ENCODE results near the gene MAP3K20. TPM values are rescaled to one million over a fixed set of nuclear protein-coding genes. Genes with fewer than 3 reads are reported as not detected.
"Not testable (repeated sequence)": the region's sequence is repeated elsewhere in the genome, so short reads cannot be mapped to it uniquely, and the experiment has no call there.

The MAP3K20 gene
- polyA plus RNA-seq, 3 donors, result 21.4 to 25.4 (median 22.9) TPM

- no peak for DNase-seq
Measured at GRCh38 chr2:173157676-173158293, 82.1 kb downstream of the MAP3K20 start.

GRCh38 chr2:173159791-173160463, 84.3 kb downstream of the MAP3K20 start:
- DNase-seq, result no peak

- DNase-seq, result no peak
Measured at GRCh38 chr2:173160618-173161017, 85.0 kb downstream of the MAP3K20 start.

DNA sequence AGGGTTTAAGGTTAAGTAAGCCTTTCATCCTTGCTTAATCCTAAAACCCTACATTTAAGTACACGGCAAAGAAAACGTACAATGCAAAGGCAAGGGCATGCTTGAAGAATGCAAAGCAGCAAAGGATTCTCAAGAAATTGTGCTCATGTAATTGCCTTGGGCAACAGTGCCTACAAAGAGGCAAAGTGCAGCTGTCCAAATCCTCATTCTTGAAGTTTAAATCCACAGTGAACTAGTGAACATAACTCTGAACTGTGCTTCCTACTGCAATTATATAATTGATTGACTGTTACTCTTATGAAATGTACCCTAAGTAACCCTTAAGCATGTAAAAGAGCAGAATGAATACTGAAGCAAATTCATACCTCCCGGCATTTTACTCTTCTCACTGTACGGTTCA, 85.4 kb downstream of the MAP3K20 start:
- DNase-seq, result no peak

DNA sequence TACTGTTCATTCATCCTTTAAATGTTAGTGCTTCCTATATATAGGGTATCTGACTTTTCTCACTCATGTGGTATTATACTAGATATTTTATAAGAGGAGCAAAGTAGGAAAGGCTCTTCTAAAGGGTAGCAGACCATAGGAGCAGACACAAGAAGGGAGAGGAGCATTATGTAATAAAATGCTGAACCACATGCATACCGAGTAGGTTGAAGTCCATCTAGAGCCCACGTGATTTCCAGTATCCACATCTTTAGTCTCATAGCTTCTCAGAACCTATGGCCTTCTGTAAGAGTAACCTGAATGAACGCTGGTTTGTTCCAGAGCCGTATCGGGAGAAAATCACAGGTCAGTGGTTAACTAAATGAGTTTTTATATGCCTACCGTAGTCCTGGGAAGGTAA, 85.9 kb downstream of the MAP3K20 start:
- no peak for DNase-seq

DNA sequence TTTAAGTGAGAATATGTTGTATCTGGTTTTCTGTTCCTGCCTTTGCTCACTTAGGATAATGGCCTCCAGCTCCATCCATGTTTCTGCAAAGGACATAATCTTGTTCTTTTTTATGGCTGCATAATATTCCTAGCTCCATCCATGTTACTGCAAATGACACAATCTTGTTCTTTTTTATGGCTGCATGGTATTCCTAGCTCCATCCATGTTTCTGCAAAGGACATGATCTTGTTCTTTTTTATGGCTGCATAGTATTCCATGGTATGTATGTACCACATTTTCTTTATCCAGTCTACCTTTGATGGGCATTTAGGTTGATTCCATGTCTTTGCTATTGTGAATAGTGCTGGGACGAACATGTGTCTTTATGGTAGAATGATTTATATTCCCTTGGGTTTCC, 87.7 kb downstream of the MAP3K20 start:
- not testable (repeated sequence) for DNase-seq

- no peak for DNase-seq
Measured at GRCh38 chr2:173164396-173164795, 88.8 kb downstream of the MAP3K20 start.

- no peak for DNase-seq
Measured at GRCh38 chr2:173165443-173166238, 90.0 kb downstream of the MAP3K20 start.

GRCh38 chr2:173171321-173171720, 95.7 kb downstream of the MAP3K20 start:
- DNase-seq, result no peak

- no peak for DNase-seq
Measured at GRCh38 chr2:173171924-173172643, 96.4 kb downstream of the MAP3K20 start.

- DNase-seq, result not testable (repeated sequence)
Measured at GRCh38 chr2:173174339-173174738, 98.7 kb downstream of the MAP3K20 start.

DNA sequence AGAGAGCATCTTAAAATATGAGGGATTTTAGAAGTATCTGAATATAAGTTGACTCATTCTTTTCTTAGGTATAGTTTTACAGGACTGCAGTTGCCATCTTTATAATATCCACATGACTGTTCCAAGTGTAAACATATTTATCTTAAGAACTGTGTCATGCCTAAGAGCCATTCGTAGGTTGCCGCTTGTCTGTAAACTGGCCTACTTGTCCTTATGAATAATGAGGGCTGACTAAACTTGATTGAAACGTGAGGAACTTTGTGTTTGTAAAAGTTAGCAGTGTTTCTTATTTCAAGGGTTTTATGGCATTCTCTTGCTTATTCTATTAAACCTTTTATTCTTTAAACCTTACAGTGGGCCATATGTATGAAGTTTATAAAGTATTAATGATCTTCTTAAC, 99.6 kb downstream of the MAP3K20 start:
- DNase-seq, result no peak

GRCh38 chr2:173181982-173182381, 106.3 kb downstream of the MAP3K20 start:
- DNase-seq, result no peak

DNA sequence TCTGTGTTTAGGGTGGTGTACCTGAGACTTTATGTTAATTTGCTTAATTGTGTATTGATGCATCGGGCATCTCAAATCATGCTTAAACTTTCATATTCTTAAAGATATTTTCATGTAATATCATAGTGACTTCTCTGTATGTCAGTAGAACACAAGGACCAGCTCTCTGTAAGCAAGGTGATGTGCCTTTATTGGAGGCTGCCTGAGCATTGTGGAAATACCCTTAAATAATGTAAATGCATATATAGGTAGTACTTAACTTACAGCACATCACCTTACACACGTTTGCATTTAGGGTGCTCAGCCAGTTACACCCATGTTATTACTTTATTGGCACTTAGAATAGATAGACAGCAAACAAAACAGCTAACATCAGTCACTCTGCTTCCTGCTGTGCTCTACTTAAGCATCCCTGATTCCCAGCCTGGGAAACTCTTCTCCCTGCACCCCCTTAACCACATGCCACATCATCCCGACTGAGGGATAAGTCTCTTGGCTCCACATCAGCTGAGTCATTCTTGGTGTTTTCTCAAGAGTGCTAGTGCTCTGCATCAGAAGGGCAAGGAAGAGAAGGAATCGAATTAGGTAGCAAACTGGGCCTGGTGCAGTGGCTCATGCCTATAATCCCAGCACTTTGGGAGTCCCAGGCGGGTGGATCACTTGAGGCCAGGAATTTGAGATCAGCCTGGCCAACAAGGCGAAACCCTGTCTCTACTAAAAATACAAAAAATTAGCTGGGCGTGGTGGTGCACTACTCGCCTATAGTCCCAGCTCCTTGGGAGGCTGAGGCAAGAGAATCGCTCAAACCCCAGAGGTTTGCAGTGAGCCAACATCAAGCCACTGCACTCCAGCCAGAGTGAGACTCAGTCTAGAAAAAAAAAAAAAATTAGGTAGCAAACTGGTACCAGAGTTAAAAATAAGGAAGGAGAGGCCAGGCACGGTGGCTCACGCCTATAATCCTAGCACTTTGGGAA, 108.7 kb downstream of the MAP3K20 start:
- DNase-seq, result no peak

DNA sequence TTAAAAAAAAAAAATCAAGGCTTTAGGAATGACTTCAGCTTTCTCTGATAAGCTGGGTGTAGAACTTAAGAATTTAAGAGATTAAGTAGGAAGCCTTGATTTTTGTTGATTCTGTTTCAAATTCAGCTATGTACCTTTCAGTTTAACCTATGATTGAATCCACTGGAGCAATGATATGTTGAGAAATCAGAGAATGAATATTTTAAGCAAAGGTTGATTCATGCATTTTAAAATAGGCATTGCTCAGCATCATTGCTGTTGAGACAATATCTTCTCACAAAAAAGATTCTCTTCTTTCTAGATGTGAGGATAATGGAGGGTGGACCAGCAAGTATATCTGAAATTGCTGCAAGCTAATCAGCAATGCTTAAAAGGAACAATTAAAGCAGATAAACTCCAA, 109.8 kb downstream of the MAP3K20 start:
- DNase-seq, result no peak

GRCh38 chr2:173187941-173188788, 112.5 kb downstream of the MAP3K20 start:
- DNase-seq, result no peak

GRCh38 chr2:173191601-173192000, 116.0 kb downstream of the MAP3K20 start:
- no peak for DNase-seq

DNA sequence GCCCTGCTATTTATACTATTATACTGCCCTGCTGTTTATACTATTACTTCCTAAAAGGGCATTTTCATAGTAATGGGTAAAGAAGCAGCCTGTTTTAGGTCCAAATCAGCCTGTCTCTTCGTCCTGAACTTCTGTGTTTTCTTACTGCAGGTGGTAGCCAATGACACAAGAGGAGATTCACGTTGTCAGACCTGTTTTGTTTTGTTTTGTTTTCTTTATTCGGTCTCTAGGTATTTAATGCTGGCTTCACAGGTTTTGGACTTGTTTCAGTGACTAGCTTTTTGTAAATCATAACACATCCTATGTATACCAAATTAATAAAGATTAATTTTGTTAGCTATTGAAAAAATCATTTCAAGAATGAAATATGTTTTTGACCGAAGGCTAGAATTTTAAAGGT, 116.4 kb downstream of the MAP3K20 start:
- DNase-seq, result no peak

GRCh38 chr2:173193925-173194324, 118.3 kb downstream of the MAP3K20 start:
- no peak for DNase-seq

DNA sequence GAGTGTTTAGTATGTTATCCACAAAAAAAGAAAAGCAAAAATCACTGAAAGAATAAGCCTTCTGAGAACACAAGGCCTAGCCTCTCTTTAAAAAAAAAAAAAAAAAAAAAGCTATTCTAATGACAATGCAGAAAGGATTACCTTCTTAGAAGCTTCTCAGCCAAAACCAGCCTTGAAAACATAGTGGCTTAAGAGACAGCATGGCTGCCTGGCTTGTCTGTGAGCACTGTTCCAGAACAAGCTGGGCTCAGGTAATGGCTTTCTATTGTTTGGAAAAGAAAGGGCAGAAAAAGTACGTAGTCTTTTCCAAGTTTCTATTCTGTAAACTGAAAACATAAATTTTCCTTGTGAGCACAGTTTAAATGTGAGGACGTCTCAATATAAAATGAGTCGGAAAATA, 119.5 kb downstream of the MAP3K20 start:
- no peak for DNase-seq
